Gastroesophageal sphincter (tissue), 3 donors: ENCODE measurements around the gene MYL6.

Experiments
- CTCF ChIP-seq, 4 experiments: fragments of 200-600 bp in 2 of 4; fragments of 450-650 bp in 2 of 4; sonication (generic) in 1 of 4; IDR thresholded peaks; one replicate each; pipeline ENCODE4 v1.5.1; 2017 to 2019; ENCODE audit warnings: antibody characterized with exemption in 4 of 4, mild to moderate bottlenecking in 2 of 4, moderate library complexity in 2 of 4
- POLR2A ChIP-seq, 2 donors: fragments of 450-650 bp; IDR thresholded peaks; one replicate each; pipeline ENCODE4 v1.6.1; 2017; ENCODE audit warnings: antibody characterized with exemption in 2 of 2, mild to moderate bottlenecking in 2 of 2, moderate library complexity in 1 of 2

DNA sequence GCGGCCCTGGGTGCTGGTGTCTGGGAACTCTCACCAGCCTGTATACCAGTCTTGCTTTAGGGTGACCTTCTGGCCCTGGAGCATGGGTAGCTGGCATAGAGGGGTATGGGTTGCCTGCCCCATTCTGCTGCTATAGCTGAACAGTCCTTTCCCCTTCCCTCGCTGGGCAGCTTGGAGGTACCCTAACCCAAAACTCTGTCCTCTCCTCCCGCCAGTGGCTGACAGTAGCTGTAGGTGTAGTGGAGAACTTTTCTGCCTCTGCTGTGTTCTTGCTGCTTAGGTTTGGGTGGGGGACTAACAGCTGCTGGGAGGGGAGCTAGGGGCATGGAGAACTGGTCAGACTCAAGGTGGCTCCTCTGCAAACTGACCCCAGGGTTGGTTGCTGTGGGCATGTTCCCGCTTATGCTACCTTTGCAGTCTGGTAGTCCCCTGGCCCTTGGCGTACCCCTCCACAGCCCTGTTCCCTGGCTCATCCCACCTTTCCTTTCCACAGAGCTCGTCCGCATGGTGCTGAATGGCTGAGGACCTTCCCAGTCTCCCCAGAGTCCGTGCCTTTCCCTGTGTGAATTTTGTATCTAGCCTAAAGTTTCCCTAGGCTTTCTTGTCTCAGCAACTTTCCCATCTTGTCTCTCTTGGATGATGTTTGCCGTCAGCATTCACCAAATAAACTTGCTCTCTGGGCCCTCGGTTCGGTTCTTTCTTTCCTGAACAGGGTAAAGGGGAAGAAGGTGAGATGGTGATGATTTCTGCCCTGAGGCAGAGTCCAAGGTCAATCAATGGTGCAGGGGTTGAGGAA, 2.9 kb downstream of the MYL6 start:
- TF ChIP-seq CTCF (IDR thresholded peaks at IDR 0.05) (no peak), POLR2A (IDR thresholded peaks at IDR 0.05) (peak in 1 of 2 donors; percentile 2)
